T-helper 2 cell (primary cell): ENCODE results near the gene NCAM1.
A peak's percentile ranks its signal among the peaks of the same experiment; 100 is the strongest.
"Not testable (repeated sequence)": the region's sequence is repeated elsewhere in the genome, so short reads cannot be mapped to it uniquely, and the experiment has no call there.

ENCODE experiments used
- DNase-seq, 5 experiments: peaks; one replicate each; pipeline versions ENCODE4 v3.0.0 to v3.0.0-alpha.2; 2012 to 2022
- total RNA-seq, 2 donors: gene quantifications; one replicate each; lab custom pipeline; 2026; lab: John Stamatoyannopoulos, UW

Gene NCAM1
- 0 to 2.4 reads per million in 2 donors for total RNA-seq

- peak in 2 of 5 experiments; percentile 16 to 24 for DNase-seq
These were observed at the start of gene NCAM1 for GRCh38 chr11:112961146-112961668. Gene NCAM1, plus strand, starts transcription at chr11:112961420.

GRCh38 chr11:112922606-112923005 is 38.6 kb upstream of the NCAM1 start:
- no peak for DNase-seq

GRCh38 chr11:112924836-112925235 is 36.4 kb upstream of the NCAM1 start:
- DNase-seq, result not testable (repeated sequence)

GRCh38 chr11:112925516-112926310 is 35.5 kb upstream of the NCAM1 start:
- no peak for DNase-seq

- DNase-seq, result no peak
These were observed 33.1 kb upstream of the NCAM1 start for GRCh38 chr11:112928136-112928535.

GRCh38 chr11:112929432-112929831 is 31.8 kb upstream of the NCAM1 start:
- no peak for DNase-seq

- DNase-seq, result no peak
These were observed 29.5 kb upstream of the NCAM1 start for GRCh38 chr11:112931703-112932102.

- DNase-seq, result no peak
These were observed 28.6 kb upstream of the NCAM1 start for GRCh38 chr11:112932593-112932992.

GRCh38 chr11:112933970-112934369 is 27.2 kb upstream of the NCAM1 start:
- DNase-seq, result no peak

- DNase-seq, result no peak
These were observed 20.1 kb upstream of the NCAM1 start for GRCh38 chr11:112941104-112941503.

- DNase-seq, result no peak
These were observed 18.1 kb upstream of the NCAM1 start for GRCh38 chr11:112942966-112943643.

GRCh38 chr11:112946866-112947265 is 14.4 kb upstream of the NCAM1 start:
- DNase-seq, result no peak

- no peak for DNase-seq
These were observed 11.2 kb upstream of the NCAM1 start for GRCh38 chr11:112949781-112950575.

GRCh38 chr11:112958670-112959069 is 2.5 kb upstream of the NCAM1 start:
- no peak for DNase-seq

- peak in 2 of 5 experiments; percentile 15 to 21 for DNase-seq
These were observed 745 bp downstream of the NCAM1 start for GRCh38 chr11:112961751-112962578.

GRCh38 chr11:112962579-112963367 is 1.6 kb downstream of the NCAM1 start:
- no peak for DNase-seq

GRCh38 chr11:112963368-112963955 is 2.2 kb downstream of the NCAM1 start:
- no peak for DNase-seq

GRCh38 chr11:112965656-112966055 is 4.4 kb downstream of the NCAM1 start:
- no peak for DNase-seq

- DNase-seq, result no peak
These were observed 5.3 kb downstream of the NCAM1 start for GRCh38 chr11:112966561-112966960.

GRCh38 chr11:112967082-112967481 is 5.9 kb downstream of the NCAM1 start:
- DNase-seq, result no peak
